GM19328 (cell line): ENCODE measurements around the gene PDE3B.

ENCODE experiments used
- ATAC-seq: cut with Tn5 transposase; IDR thresholded peaks from one replicate; pipeline ENCODE4 v1.9.1; 2021; ENCODE audit warnings: mild to moderate bottlenecking, moderate library complexity; ENCODE audit not compliant: unreplicated experiment

The PDE3B gene

GRCh38 chr11:14907411-14908213 lies 264.0 kb downstream of the PDE3B start:
- ATAC-seq = peak; percentile 42

DNA sequence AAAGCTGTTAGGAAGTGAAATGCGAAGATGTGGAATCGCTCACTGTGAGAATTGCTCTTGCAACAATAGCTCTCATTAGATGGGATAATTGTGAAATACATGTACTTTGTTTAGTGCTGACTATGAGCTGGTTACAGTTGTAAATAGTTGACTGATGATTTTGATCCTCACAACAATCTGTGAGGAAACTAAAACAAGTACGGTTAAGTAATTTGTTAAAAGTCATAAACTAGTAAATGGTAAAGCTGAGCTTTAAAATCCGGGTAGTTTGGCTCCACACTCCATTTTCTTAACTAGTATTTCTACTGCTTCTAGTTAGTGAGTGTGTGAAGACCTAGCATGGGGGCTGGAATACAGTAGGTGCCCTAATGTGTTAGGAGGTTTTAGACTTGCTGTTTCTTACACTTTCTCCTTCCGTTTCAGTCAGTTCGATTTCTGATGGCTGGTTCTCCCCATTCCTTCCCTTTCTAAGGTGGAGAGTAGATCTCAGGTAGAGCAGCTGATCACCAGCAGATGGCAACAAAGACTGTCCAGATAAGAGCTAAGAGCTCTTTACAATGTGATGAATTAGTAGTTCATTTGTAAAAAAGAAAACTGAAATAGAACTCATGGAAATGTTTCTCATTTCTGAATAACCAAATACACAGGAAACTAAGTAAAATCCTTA lies 264.7 kb downstream of the PDE3B start:
- no peak for ATAC-seq

DNA sequence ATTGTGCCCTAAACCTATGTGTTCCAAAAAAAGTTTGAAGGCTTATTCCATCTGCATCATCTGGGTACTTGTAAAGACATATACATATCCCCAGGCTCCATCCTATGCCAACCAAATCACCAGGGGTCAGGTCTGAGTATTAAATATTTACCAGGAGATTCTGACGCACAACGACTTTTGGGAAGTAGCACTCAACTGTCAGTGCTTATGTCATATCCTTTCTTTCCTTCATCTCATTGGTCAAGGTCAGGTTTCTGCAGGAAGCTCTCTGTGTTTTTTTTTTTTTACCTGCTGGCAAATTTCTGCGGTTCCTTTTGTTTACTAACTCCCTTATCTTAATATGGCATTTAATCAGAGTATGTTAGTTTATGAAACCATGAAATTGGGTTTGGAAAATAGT lies 270.9 kb downstream of the PDE3B start:
- no peak for ATAC-seq

- ATAC-seq = no peak
Measured at GRCh38 chr11:14916403-14916802, 272.8 kb downstream of the PDE3B start.
